ENCODE measurements around the gene VPS54.
A peak's percentile ranks its signal among the peaks of the same experiment; 100 is the strongest.

VPS54 gene

DNA sequence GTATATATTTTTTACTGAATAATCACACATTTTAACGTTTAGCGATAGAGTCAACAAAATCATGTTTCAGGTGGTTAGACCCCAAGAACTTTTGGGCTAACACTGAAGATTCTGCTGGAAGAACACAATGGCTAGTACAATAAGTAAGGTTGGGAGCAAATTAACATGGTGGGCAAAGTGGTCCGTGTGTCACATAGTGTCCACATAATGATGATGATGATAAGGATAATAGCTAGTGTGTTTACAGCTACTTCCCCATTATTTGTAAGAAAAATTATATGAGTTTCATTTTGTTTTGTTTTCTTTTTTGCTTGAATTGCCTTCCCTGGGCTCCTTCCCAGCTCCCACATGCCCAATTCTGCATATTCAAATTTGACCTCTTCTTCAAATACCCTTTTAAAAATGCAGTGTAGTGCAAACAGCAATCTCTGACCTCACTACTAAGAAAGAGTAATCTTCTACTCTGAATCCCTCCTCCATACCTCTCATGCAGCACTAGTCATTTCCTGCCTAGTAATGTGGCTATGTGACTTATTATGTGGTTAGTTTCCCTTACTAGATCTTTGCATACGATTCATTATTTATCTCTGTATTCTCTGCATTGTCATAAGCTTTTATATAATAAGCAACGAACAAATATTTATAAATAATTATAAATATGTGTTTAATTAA is 16.9 kb upstream of the VPS54 start:
- Mint-ChIP-seq H3K9me3 (peaks cover 4% of the 10 kb centered on the region), H3K27me3 (peaks cover 2% of the 10 kb centered on the region), H3K4me3 (no peak overlapping the region), H3K4me1 (peaks cover 8% of the 10 kb centered on the region), H3K36me3 (no peaks in the 10 kb centered on the region), H3K27ac (no peak overlapping the region)
- ATAC-seq (ENCODE audit: low read depth), result peak; percentile 92
- DNase-seq (ENCODE audit: low spot score in 2 of 2), result no peak

DNA sequence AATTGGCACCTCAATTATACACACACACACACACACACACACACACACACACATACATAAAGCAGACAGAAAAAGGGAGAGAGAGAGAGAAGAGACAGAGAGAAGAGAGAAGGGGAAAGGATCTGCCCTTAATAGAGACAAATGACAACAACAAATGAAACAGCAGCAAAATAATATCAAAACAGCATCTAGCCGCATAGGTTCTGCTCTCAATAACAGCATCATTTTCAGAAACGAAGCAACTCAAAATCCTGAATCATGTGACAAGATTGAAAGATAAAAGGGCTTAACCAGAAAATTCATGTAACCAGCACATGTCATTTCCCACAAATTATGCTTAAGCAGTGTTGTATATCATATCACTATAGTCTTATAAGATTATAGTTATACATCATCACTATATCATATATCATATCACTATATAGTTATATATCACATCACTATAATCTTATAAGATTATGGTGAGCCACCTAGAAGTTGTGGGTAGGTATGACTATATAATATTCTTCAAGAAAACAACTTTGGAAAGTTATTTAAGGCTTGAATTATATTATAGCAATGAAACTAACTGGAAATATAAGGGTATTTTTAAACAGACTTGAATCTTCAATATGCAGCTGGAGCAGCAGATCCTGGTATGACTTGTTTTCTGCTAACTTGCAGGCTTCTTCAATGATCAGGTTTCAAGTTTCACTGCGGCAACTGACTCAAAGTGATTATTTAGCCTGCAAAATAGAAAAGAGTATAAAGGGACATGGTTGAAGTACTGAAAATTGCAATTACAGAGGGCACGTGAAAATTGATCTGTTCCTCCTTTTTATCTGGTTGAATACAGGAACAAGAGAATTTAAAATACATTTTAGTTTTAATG is 16.1 kb upstream of the VPS54 start:
- peak overlapping the region; percentile 28 for H3K27ac Mint-ChIP-seq
- no peak for DNase-seq (ENCODE audit: low spot score in 2 of 2)
- H3K27me3 Mint-ChIP-seq, result peaks cover 2% of the 10 kb centered on the region
- no peak overlapping the region for H3K4me3 Mint-ChIP-seq
- no peaks in the 10 kb centered on the region for H3K36me3 Mint-ChIP-seq
- no peak for ATAC-seq (ENCODE audit: low read depth)
- H3K9me3 Mint-ChIP-seq, result peaks cover 4% of the 10 kb centered on the region
- peaks cover 8% of the 10 kb centered on the region for H3K4me1 Mint-ChIP-seq

DNA sequence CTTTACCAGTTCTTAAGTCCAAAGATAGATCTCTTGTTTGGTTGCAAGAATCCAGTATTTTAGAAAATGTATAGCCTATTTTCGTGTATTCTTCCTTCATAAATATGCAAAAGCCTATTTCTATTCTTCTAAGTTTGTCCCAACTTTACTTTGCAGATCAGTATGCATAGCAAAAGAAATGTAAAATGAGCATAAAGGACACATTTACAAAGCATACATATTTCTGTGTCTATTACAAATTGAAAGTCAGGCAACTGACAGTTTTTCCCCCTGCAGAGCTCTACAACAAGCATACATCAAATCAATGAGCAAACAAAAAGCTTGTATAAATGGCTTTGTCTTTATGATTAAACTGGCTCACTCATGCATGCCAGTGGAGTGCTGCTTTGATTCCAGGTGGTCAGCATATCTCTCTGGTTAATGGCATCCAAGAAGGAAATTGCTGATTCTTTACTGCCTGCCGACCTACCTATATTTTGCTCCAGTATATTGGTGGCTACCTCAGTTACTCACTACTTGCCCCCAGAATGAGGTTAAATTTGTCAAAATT is 10.0 kb upstream of the VPS54 start:
- Mint-ChIP-seq H3K36me3 (no peaks in the 10 kb centered on the region), H3K27ac (no peak overlapping the region), H3K27me3 (no peaks in the 10 kb centered on the region), H3K4me1 (no peaks in the 10 kb centered on the region), H3K9me3 (peaks cover 2% of the 10 kb centered on the region), H3K4me3 (no peak overlapping the region)
- ATAC-seq (ENCODE audit: low read depth), result no peak
- no peak for DNase-seq (ENCODE audit: low spot score in 2 of 2)

DNA sequence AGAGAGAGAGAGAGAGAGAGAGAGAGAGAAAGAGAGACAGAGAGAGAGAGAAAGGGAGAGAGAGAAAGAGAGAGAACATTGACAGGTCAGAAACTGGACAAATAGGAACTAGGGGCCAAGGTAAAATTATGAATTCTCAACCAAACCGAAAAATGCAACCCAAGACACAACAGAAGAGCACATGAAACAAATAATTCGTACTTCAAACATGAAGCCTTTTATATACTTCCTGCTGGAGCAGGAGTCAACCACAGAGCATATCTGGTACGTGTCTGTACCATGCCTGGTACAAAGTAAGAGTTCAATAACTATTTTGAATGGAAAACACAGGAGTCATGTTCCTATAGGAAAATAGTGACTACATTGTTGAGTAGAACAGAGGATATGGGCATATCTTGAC is 6.5 kb upstream of the VPS54 start:
- Mint-ChIP-seq H3K27ac (no peak overlapping the region), H3K9me3 (no peaks in the 10 kb centered on the region), H3K4me1 (no peaks in the 10 kb centered on the region), H3K36me3 (no peaks in the 10 kb centered on the region), H3K4me3 (no peak overlapping the region), H3K27me3 (no peaks in the 10 kb centered on the region)
- DNase-seq (ENCODE audit: low spot score in 2 of 2), result no peak
- no peak for ATAC-seq (ENCODE audit: low read depth)

DNA sequence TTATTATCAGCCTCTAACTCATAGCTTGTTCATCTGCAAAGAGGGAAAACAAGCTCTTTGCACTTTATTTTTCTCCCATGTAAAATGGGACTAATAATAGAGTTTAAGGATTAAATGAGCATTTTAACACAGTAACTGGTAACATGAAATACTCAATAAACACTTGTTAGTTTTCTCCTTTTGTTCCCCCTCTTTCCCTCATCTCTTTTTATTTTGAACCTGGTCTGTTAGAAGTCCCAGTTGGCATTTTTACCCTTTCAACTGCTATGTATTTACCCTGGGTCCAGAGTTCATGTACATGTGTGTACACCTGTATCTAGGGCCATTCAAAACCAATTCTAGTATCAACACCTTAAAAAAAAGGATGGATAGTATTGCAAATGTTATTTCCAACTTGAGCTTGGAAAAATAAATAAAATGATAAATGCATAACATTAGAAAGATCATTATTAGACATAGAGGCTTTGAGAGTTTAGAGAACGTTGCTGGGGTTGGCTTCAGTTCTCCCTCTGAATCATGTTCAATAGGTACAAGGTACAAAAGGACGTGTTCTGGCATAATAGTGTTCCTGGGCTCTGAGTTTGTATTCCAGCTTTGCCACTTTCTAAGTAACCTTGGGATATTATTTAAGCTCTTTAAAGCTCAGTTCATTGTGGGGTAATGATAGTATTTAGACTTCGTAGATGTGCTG is 5.2 kb upstream of the VPS54 start:
- ATAC-seq (ENCODE audit: low read depth), result no peak
- Mint-ChIP-seq H3K4me1 (peaks cover 9% of the 10 kb centered on the region), H3K27ac (no peak overlapping the region), H3K36me3 (no peaks in the 10 kb centered on the region), H3K27me3 (no peaks in the 10 kb centered on the region), H3K4me3 (no peak overlapping the region), H3K9me3 (no peaks in the 10 kb centered on the region)
- no peak for DNase-seq (ENCODE audit: low spot score in 2 of 2)

DNA sequence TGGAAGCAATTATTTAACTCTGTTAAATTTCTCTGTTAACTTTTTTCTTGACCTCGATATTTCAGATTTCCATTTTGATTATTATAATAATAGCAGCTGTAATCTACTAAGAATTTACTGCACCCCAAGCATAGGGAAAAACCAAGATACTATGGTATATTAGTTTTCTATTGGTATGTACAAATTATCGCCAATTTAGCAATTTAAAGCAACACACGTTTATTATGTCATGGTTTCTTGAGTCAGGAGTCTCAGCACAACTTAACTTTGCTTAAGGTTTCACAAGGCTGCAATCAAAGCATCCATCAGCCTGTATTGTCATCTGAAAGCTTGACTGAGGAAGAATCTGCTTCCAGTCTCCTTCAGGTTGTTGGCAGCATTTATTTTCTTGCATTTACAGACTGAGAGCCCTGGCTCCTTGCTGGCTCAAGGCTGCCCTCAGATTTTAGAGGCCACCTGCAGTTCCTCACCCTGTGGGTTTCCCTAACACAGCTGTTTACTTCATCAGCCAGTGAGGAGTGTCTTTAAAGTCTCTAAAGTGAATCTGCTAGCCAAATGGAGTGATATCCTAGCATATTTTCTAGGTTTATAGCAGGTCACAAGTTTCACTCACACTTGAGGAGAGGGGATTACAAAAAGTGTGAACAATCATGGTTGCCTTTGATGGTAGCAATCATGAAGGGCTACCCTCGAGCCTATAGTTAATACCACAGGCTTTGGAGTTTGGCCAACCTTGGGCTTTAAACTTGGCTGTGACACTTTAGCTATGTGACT is 4.4 kb upstream of the VPS54 start:
- H3K27ac Mint-ChIP-seq, result no peak overlapping the region
- H3K9me3 Mint-ChIP-seq, result no peaks in the 10 kb centered on the region
- no peak for ATAC-seq (ENCODE audit: low read depth)
- DNase-seq (ENCODE audit: low spot score in 2 of 2), result no peak
- peaks cover 10% of the 10 kb centered on the region for H3K4me1 Mint-ChIP-seq
- no peak overlapping the region for H3K4me3 Mint-ChIP-seq
- H3K36me3 Mint-ChIP-seq, result no peaks in the 10 kb centered on the region
- H3K27me3 Mint-ChIP-seq, result no peaks in the 10 kb centered on the region

DNA sequence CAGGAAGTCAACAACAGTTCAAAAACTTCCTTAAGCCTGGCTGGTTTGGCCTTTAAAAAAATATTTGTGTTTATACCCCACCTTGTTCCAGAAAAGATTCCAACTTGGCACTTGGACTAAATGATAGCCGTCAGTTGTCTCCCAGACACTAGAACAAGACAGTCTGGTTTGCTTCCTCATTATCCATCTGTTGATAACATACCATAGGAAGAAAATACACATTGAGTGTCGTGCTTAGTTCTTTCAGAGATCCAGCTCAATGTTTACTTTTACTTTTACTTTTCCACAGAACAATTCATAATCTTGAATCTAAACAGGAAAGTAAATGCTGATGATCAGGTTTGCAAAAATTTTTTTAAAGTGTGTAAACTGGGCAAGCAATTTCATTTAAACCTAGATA is 2.4 kb upstream of the VPS54 start:
- ATAC-seq (ENCODE audit: low read depth) (no peak), DNase-seq (ENCODE audit: low spot score in 2 of 2) (no peak)
- no peaks in the 10 kb centered on the region for H3K9me3 Mint-ChIP-seq
- no peak overlapping the region for H3K4me3 Mint-ChIP-seq
- no peaks in the 10 kb centered on the region for H3K36me3 Mint-ChIP-seq
- peaks cover 17% of the 10 kb centered on the region for H3K4me1 Mint-ChIP-seq
- H3K27me3 Mint-ChIP-seq, result no peaks in the 10 kb centered on the region
- H3K27ac Mint-ChIP-seq, result no peak overlapping the region

DNA sequence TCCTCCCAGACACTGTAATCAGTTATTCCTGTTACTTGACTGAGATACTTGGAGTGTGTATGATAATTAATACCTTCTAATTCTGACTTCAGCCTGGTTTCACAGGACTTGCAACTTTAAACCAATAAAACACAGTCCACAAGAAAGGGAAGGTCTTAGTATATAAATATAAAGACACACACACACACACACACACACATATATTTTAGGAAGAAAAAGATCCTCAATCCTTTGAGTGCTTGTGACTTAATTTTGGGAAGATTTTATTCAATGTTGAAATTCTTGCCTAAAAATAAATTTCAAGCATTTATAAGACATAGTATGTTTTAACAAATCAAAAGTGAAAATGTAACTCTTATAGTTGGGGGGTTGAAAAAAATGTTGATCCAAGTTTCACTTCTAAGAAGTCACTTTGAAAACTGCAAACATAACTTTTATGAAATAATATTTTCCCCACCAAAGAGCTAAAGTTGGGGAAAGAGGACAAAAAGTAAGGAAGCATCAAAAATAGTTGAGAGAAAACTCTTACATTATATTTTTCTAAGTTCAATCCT is 824 bp upstream of the VPS54 start:
- Mint-ChIP-seq H3K27ac (peak overlapping the region; percentile 96), H3K4me1 (peaks cover 22% of the 10 kb centered on the region), H3K27me3 (no peaks in the 10 kb centered on the region), H3K36me3 (no peaks in the 10 kb centered on the region), H3K9me3 (no peaks in the 10 kb centered on the region), H3K4me3 (peak overlapping the region; percentile 91)
- no peak for DNase-seq (ENCODE audit: low spot score in 2 of 2)
- no peak for ATAC-seq (ENCODE audit: low read depth)

DNA sequence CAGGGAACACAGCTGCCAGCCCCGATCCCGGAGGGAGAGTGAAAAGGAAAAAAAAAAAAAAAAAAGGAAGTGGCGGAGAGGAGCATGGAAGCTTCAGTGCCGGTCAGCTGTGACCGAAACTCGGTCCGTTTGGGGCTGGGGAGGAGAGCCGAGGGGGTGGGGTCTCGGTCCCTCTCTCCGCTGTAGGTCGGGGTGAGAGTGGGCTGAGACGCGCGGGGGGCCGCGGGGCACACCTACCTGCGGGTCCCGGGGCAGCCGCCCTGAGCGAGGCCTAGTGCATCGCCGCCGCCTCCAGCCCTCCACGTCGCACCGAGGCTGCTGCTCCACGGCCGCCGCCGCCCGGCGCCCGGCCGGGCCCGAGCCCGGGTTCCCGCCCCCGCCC is 536 bp downstream of the VPS54 start:
- Mint-ChIP-seq H3K27me3 (no peaks in the 10 kb centered on the region), H3K4me1 (peaks cover 27% of the 10 kb centered on the region), H3K36me3 (no peaks in the 10 kb centered on the region), H3K27ac (peak overlapping the region; percentile 96), H3K4me3 (peak overlapping the region; percentile 98), H3K9me3 (no peaks in the 10 kb centered on the region)
- DNase-seq (ENCODE audit: low spot score in 2 of 2) (peak in 1 of 2 donors; percentile 14), ATAC-seq (ENCODE audit: low read depth) (peak; percentile 56)

DNA sequence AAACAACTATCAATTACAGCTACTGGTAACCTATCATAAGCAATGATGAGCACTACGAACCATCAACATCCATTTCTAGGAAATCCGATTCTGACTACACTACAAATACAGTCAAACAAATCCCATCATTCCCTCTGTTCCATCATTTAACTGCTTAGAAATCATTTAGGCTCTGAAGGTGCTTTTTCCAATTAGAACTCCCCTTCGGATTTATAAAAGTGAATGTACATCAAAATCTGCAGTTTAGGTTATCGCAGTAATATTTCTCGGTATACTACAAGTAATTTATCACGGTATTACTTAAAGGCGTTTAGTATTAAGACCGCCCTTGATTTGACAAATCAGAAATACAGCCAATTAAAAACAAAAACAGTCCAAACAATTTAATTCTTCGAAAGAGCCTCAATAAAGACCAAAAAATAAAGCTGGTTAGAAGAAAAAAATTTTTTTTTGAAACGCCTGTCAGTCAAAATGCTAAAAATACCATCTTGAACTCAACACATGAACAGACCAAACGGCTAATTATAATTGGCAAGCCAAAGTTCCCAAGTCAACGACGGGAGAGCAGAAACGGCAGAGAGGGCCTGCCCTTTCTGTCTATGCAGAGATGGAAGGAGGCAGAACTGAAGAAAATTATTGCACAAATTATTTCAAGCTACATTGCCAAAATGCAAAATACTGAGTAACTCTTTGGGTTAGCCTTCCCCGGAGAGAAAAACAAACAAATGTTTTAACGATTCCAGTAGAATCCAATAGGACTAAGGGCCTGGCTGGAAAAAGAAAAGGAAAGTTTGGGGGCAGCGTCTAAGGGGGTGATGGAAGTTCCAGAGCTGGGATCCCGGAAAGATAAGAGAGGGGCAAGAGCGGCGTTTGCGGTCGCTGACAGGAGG is 1.2 kb downstream of the VPS54 start:
- no peak for DNase-seq (ENCODE audit: low spot score in 2 of 2)
- no peaks in the 10 kb centered on the region for H3K27me3 Mint-ChIP-seq
- ATAC-seq (ENCODE audit: low read depth), result no peak
- H3K27ac Mint-ChIP-seq, result peak overlapping the region; percentile 96
- no peaks in the 10 kb centered on the region for H3K36me3 Mint-ChIP-seq
- H3K4me1 Mint-ChIP-seq, result peaks cover 29% of the 10 kb centered on the region
- no peaks in the 10 kb centered on the region for H3K9me3 Mint-ChIP-seq
- peak overlapping the region; percentile 98 for H3K4me3 Mint-ChIP-seq

DNA sequence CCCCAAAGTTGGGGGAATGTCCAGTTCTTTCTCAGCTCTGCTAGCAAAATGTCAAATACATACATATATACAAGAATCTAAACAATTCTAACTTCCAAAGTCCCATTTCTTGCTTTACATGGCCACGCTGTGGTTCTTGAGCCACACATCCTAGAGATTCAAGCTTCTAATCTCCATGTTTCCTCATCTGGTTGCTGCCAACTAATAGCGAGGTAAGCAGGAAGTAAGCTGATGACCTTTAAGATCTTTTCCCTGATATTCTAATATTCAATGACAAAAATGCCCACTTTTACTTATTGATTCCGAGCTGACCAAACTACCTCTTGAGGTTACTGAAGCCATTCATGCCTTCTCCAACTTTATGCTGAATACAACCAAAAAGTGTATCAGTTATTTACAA is 3.3 kb downstream of the VPS54 start:
- H3K9me3 Mint-ChIP-seq, result no peaks in the 10 kb centered on the region
- no peaks in the 10 kb centered on the region for H3K27me3 Mint-ChIP-seq
- no peak overlapping the region for H3K27ac Mint-ChIP-seq
- no peak for DNase-seq (ENCODE audit: low spot score in 2 of 2)
- no peaks in the 10 kb centered on the region for H3K36me3 Mint-ChIP-seq
- H3K4me1 Mint-ChIP-seq, result peaks cover 34% of the 10 kb centered on the region
- no peak overlapping the region for H3K4me3 Mint-ChIP-seq
- no peak for ATAC-seq (ENCODE audit: low read depth)

DNA sequence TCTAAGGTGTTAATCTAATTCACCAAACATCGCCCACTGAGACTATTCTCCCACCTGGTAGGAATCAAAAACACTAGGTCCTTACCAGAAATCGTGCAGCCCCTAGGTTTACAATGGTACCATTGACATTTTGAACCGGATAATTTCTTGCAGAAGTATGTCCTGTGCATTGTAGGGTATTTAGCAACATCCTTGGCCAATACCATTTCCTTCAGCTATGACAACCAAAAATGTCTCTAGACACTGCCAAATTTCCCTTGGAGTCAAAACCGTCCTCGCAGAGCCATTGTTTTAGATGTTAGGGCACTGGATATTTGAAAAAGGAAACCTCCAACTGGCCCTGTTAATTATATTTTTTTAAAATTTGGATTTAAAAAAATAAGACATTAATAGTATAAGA is 3.8 kb downstream of the VPS54 start:
- ATAC-seq (ENCODE audit: low read depth) (no peak), DNase-seq (ENCODE audit: low spot score in 2 of 2) (no peak)
- no peak overlapping the region for H3K4me3 Mint-ChIP-seq
- H3K36me3 Mint-ChIP-seq, result no peaks in the 10 kb centered on the region
- peaks cover 33% of the 10 kb centered on the region for H3K4me1 Mint-ChIP-seq
- H3K27me3 Mint-ChIP-seq, result no peaks in the 10 kb centered on the region
- H3K27ac Mint-ChIP-seq, result no peak overlapping the region
- H3K9me3 Mint-ChIP-seq, result no peaks in the 10 kb centered on the region

DNA sequence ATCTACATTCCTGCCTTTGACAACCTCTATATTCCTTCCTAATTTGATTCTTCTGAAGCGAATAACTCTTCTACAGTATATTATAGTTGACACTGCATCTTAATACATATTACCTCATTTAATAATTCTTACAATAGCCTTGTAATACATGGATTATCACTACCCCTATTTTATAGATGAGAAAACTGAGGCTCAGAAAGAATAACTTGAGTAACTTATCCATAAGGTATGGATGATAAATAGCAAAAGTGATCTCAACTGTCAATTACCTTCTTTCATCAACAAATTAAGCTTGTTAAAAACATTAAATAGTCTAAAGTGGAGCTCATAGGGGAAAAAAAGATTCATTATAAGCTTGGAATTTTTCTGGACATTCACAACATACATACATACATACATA is 4.6 kb downstream of the VPS54 start:
- ATAC-seq (ENCODE audit: low read depth) (no peak), DNase-seq (ENCODE audit: low spot score in 2 of 2) (no peak)
- no peaks in the 10 kb centered on the region for H3K27me3 Mint-ChIP-seq
- no peak overlapping the region for H3K27ac Mint-ChIP-seq
- H3K4me3 Mint-ChIP-seq, result no peak overlapping the region
- peaks cover 27% of the 10 kb centered on the region for H3K4me1 Mint-ChIP-seq
- H3K9me3 Mint-ChIP-seq, result no peaks in the 10 kb centered on the region
- H3K36me3 Mint-ChIP-seq, result no peaks in the 10 kb centered on the region

Measured in memory B cell (primary cell).